K562 (cell line): ENCODE measurements around the gene GDF15. TPM values are rescaled to one million over a fixed set of nuclear protein-coding genes. Genes with fewer than 3 reads are reported as not detected.

Experiments used
- ATF6 ChIP-seq: sonication (generic); formaldehyde crosslinking; IDR thresholded peaks from 2 replicates; pipeline ENCODE4 v1.4.0; 2020; ENCODE audit warnings: mild to moderate bottlenecking, missing genetic modification reagents
- ELF1 ChIP-seq: fragments of 200-800 bp; sonication (Bioruptor generic); IDR thresholded peaks from 2 replicates; pipeline ENCODE4 v1.6.1; 2016; ENCODE audit warnings: missing genetic modification characterization, missing compliant biosample characterization
- FOXM1 ChIP-seq, 2 experiments: fragments of 450-650 bp in 1 of 2; sonication (generic) in 1 of 2; formaldehyde crosslinking in 1 of 2; IDR thresholded peaks; 2 replicates each; pipeline versions ENCODE4 v1.6.1 to v1.9.0; 2017 to 2022; ENCODE audit warnings: low read depth in 2 of 2, mild to moderate bottlenecking in 2 of 2, missing genetic modification reagents in 1 of 2, moderate library complexity in 1 of 2
- KLF13 ChIP-seq: fragments of 450-650 bp; IDR thresholded peaks from 2 replicates; pipeline ENCODE4 v1.6.1; 2016; ENCODE audit warnings: missing genetic modification characterization, low read depth, mild to moderate bottlenecking, missing compliant biosample characterization, moderate library complexity, borderline replicate concordance
- MTF1 ChIP-seq: fragments of 250-450 bp; sonication (Bioruptor Pico); IDR thresholded peaks from 2 replicates; pipeline ENCODE4 v1.9.0; 2021; ENCODE audit warnings: moderate library complexity, mild to moderate bottlenecking, inconsistent platforms, borderline replicate concordance
- MXI1 ChIP-seq: IDR thresholded peaks from 2 replicates; pipeline ENCODE4 v1.6.1; 2011; ENCODE audit warnings: low read depth, mild to moderate bottlenecking, improper control_type of control experiment, low read length
- PML ChIP-seq: IDR thresholded peaks from 2 replicates; pipeline ENCODE4 v1.6.1; 2012; ENCODE audit warnings: low read length, inconsistent platforms
- SMARCC2 ChIP-seq: fragments of 450-650 bp; IDR thresholded peaks from 2 replicates; pipeline ENCODE4 v1.6.1; 2017; ENCODE audit warnings: antibody characterized with exemption, moderate library complexity, mild to moderate bottlenecking, low read depth
- STAT5B ChIP-seq: fragments of 250-450 bp; sonication (Bioruptor Pico); IDR thresholded peaks from 2 replicates; pipeline ENCODE4 v1.8.0; 2021; ENCODE audit warnings: mild to moderate bottlenecking, inconsistent platforms
- TAF9B ChIP-seq: fragments of 450-650 bp; IDR thresholded peaks from 2 replicates; pipeline ENCODE4 v1.6.1; 2018; ENCODE audit warnings: mild to moderate bottlenecking; ENCODE audit not compliant: partially characterized antibody
- YY1 ChIP-seq, 3 experiments: IDR thresholded peaks; 2 replicates each; pipeline ENCODE4 v1.6.1; 2011; ENCODE audit warnings: low read length in 2 of 3, mild to moderate bottlenecking in 2 of 3, moderate library complexity in 2 of 3, borderline replicate concordance in 1 of 3, control low read depth in 1 of 3, low read depth in 1 of 3; ENCODE audit not compliant: insufficient read depth in 3 of 3, insufficient replicate concordance in 2 of 3, control insufficient read depth in 1 of 3, insufficient read length in 1 of 3; ENCODE audit errors: extremely low read depth in 1 of 3
- ZBTB40 ChIP-seq, 2 experiments: fragments of 450-650 bp in 1 of 2; sonication (generic) in 1 of 2; formaldehyde crosslinking in 1 of 2; IDR thresholded peaks; 2 replicates each; pipeline versions ENCODE4 v1.7.1 to v1.9.0; 2016 to 2022; ENCODE audit warnings: inconsistent platforms in 1 of 2, mild to moderate bottlenecking in 1 of 2, missing genetic modification reagents in 1 of 2
- ZNF384 ChIP-seq: IDR thresholded peaks from 2 replicates; pipeline ENCODE4 v1.6.1; 2012; ENCODE audit warnings: low read depth, low read length, improper control_type of control experiment
- ZNF707 ChIP-seq: fragments of 250-450 bp; sonication (Bioruptor Pico); conservative IDR thresholded peaks from 2 replicates; pipeline ENCODE4 v1.8.0; 2022; ENCODE audit warnings: inconsistent platforms, mild to moderate bottlenecking, moderate library complexity
- polyA plus RNA-seq, 8 experiments: library from polyadenylated mRNA; depleted of rRNA in 4 of 8; stranded (reverse) in 5 of 8; unstranded in 3 of 8; fragments of >200 nt; fragmentation: Nextera tagmentation in 2 of 8; fragmentation: Illumina TruSeq in 1 of 8; extraction: Ambion mirVana in 2 of 8; extraction: Trizol in 1 of 8; gene quantifications; 2 replicates each; pipeline versions ENCODE4 v1.2.1 to v1.2.3, GENCODE V29; 2011 to 2014; ENCODE audit warnings: inconsistent platforms in 1 of 8, missing spikeins in 1 of 8
- total RNA-seq, 7 experiments: library from RNA; depleted of rRNA in 6 of 7; stranded (reverse); fragments of >200 nt in 6 of 7; fragmentation: Illumina TruSeq in 2 of 7; extraction: Trizol in 2 of 7; gene quantifications; 2 replicates each; pipeline versions ENCODE4 v1.2.1 to v1.2.3, GENCODE V29; 2011 to 2021; ENCODE audit warnings: low replicate concordance in 1 of 7

The GDF15 gene
- total and polyA plus RNA-seq, 9 of the 15 experiments (the other 6 are each of a cell fraction or from before 2014, with no cell fraction given) = 2.3 to 82.4 (median 12.5) TPM

DNA sequence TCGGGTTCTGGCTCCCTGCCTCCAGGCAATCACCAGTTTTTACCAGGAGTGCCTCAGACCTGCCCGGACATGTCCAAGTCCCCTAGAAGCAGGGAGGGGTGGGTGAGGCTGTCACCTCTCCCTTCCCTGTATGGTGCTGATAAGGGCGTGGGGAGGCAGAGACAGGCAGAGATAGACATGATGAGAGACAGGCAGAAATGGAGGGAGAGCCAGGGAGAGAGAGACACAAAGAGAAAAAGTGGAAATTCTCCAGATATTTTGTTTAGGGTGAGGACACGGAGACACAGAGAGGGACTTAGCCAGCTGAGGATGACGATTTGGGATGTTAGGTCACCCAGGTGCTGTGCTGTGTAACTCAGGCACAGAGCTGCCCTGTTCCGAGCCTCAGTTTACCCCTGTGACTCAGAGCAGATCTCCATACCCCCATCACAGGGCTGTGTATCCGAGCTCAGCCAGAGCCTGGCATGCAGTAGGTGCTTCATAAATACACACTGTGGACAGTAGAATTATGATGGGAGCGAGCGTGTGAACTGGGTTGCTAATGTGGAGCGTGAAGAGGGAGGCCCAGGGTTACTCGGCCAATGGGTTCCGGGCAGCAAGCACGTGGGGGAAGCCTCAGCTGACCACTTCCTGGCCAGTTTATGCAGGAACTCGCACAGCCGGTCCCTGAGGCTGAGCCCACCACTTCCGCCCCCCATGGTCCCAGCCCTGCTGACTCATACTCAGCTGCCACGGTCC, 11.9 kb upstream of the GDF15 start (continued):
- TF ChIP-seq ZBTB40 (IDR thresholded peaks at IDR 0.05) (peak; percentile 94), ZBTB40 (CRISPR knock-in tag; IDR thresholded peaks at IDR 0.05) (no peak), ELF1 (tag) (peak; percentile 97), STAT5B (no peak), PML (peak; percentile 83), MTF1 (CRISPR knock-in tag) (peak; percentile 23; the same call in 1 of the 2 replicates), SMARCC2 (peak; percentile 86), TAF9B (peak; percentile 95), KLF13 (tag) (peak; percentile 25; the same call in 1 of the 2 replicates), MXI1 (peak; percentile 60; the same call in 1 of the 2 replicates), FOXM1 (IDR thresholded peaks at IDR 0.05; ENCODE audit: low read depth) (peak; percentile 81), FOXM1 (CRISPR knock-in tag; IDR thresholded peaks at IDR 0.05; ENCODE audit: low read depth) (0 out of 2 replicates have a peak, but pooled peaks have one; percentile 29), ZNF707 (no peak), ATF6 (CRISPR knock-in tag) (peak; percentile 84; the same call in 1 of the 2 replicates), YY1 (IDR thresholded peaks at IDR 0.05; ENCODE audit: borderline replicate concordance in 1 of 3, control insufficient read depth in 1 of 3, extremely low read depth in 1 of 3, insufficient read depth in 3 of 3, insufficient read length in 1 of 3, insufficient replicate concordance in 2 of 3, low read depth in 1 of 3, low read length in 2 of 3) (peak in 2 of 3 experiments; percentile 62 to 78), ZNF384 (peak; percentile 17; the same call in 1 of the 2 replicates)
